HG03432 (cell line): ENCODE results near the gene UGT1A9.
"Not testable (repeated sequence)": the region's sequence is repeated elsewhere in the genome, so short reads cannot be mapped to it uniquely, and the experiment has no call there.

Experiments
- ATAC-seq: cut with Tn5 transposase; IDR thresholded peaks from one replicate; pipeline ENCODE4 v1.9.1; 2021; ENCODE audit warnings: mild to moderate bottlenecking, moderate library complexity; ENCODE audit not compliant: unreplicated experiment

The UGT1A9 gene

GRCh38 chr2:233708942-233709341 lies 37.2 kb downstream of the UGT1A9 start:
- no peak for ATAC-seq

DNA sequence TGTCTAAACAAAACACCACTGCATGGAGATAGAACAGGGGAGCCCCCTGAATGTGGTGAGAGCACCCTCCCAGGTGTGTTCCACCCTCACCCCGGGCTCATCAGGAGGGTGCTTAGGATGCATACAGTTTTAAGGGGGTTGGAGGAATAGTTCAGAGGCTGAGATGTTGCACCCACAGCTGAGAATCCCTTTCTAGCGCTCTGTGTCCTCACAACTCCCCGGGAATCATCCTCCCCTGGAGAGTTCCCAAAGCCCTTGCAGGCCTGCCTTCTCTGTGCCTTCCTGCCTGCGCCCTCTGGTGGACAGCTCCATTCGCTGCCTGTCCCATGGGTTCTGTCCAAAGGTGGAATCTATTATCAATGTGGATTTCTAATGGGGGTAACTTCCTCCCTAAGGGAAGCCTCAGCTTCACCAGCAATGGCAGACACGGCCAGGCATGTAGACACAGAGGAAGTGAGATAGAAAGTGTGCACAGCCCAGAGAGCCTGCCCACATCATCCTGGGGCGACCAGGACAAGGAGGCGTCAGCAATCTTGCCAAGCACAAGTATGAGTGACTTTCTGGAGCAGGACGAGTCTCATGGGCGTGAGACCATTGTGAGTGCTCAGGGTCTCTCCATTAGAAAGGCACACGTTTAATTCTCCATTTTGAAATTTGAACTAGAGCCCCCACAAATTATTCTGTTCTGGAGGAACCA lies 39.8 kb downstream of the UGT1A9 start:
- no peak for ATAC-seq

DNA sequence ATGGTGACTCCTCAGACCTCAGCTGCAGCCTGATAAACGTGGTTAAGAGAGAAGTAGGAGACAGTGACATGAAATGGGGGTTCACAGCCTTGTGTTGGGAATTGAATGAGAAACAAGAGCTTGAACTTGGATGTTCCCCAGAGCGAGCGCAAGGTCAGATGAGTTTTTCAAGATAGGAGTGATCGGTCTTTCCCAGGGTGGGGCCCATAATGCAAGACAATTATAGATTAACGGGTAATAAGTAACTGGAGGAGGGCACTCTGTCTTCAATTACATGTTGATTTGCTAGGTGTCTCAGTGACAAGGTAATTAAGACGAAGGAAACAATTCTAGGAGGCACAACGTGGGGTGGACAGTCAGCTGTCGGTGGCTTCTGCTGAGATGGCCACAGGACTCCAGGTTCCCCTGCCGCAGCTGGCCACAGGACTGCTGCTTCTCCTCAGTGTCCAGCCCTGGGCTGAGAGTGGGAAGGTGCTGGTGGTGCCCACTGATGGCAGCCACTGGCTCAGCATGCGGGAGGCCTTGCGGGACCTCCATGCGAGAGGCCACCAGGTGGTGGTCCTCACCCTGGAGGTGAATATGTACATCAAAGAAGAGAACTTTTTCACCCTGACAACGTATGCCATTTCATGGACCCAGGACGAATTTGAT lies 41.0 kb downstream of the UGT1A9 start, which contains the start of gene UGT1A5:
Gene UGT1A5 (plus strand): TSS at position 297 of the 651 bp plus-strand sequence. CDS start 85 bp downstream, at position 382.
- ATAC-seq = no peak

DNA sequence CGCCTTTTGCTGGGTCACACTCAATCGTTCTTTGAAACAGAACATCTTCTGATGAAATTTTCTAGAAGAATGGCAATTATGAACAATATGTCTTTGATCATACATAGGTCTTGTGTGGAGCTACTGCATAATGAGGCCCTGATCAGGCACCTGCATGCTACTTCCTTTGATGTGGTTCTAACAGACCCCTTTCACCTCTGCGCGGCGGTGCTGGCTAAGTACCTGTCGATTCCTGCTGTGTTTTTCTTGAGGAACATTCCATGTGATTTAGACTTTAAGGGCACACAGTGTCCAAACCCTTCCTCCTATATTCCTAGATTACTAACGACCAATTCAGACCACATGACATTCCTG lies 41.5 kb downstream of the UGT1A9 start:
- no peak for ATAC-seq

DNA sequence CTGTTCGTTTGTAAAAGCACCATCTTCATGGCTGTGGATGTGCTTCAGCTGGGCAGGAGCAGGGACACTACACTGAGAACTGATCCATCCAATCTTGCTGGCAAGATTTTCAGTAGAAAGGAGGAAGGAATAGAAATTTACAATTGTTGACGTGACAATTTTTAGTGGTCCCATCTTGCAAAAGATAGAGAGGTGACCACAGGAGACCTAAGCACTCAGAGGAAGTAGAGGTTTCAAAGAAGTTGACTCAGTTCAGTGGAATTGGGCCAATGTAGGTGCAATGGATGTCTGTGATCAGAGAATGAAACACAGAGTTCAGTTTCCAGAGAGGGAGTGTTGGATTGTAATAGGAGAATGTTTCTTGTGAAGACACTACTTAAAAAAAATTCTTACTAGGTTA lies 42.4 kb downstream of the UGT1A9 start:
- no peak for ATAC-seq

GRCh38 chr2:233718552-233718951 lies 46.9 kb downstream of the UGT1A9 start, which contains the start of gene UGT1A4:
TSS of gene UGT1A4 (plus strand) at chr2:233718736. CDS start at chr2:233718821, 85 bp downstream.
- no peak for ATAC-seq

DNA sequence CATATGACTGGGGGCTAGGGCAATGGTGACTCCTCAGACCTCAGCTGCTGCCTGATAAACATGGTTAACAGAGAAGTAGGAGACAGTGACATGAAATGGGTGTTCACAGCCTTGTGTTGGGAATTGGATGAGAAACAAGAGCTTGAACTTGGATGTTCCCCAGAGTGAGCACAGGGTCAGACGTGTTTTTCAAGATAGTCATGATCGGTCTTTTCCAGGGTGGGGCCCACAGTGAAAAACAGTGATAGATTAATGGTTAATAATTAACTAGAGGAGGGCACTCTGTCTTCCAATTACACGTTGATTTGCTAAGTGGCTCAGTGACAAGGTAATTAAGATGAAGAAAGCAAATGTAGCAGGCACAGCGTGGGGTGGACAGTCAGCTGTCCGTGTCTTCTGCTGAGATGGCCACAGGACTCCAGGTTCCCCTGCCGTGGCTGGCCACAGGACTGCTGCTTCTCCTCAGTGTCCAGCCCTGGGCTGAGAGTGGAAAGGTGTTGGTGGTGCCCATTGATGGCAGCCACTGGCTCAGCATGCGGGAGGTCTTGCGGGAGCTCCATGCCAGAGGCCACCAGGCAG lies 57.1 kb downstream of the UGT1A9 start, which contains the start of gene UGT1A3:
Gene UGT1A3 (plus strand): TSS at position 320 of the 579 bp plus-strand sequence. CDS start 85 bp downstream, at position 405.
- no peak for ATAC-seq

- ATAC-seq = not testable (repeated sequence)
These were observed 65.4 kb downstream of the UGT1A9 start for GRCh38 chr2:233736868-233737653.

DNA sequence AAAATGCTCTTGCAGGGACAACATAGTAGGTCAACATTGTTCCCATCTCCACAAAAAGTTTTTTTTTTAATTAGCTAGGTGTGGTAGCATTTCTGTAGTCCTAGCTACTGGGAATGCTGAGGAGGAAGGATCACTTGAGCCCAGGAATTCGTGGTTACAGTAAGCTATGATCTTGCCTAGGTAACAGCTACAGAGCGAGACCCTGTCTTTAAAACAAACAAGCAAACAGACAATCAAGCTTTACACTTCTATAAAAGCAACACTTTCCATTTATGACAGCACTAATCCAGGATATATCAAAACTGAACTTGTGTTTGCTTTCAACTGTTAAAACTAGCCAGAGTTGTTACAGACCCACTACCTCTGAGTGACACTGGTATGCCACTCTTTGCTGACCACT lies 69.2 kb downstream of the UGT1A9 start:
- no peak for ATAC-seq

DNA sequence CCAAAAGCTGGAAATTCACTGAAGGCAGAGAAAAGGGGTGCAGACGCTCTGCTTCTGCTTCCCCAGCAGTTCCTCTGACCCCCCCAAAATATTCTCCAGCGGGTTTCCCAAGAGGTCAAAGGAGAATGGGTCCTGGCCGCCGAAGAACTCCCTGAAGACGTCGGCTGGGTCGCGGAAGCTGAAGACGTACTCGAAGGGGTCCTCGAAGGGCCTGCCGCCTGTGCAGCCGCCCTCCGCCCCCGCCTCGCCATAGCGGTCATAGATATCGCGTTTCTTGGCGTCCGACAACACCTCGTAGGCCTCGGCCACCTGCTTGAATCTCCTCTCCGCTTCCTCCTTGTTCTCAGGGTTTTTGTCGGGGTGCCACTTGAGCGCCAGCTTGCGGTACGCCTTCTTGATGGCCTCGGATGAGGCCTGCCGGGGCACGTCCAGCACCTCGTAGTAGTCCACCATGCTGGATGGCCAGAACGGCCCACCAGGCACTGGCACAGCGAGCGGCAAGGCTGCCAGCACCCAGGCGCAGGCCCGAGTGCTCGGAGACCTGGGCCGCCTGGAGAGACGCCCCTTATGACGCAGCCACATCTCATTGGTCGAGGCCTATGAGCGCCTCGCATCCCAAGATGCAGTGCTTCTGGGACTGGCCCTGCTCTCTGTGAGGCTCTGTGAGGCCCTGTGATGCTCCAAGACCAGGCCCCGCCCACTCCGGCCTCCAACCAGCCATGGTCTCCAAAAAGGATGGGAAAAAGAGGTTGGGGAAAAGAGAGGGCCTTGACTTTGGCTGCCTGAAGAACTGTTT lies 72.0 kb downstream of the UGT1A9 start:
- no peak for ATAC-seq

GRCh38 chr2:233745073-233745755 lies 73.5 kb downstream of the UGT1A9 start:
- ATAC-seq = no peak

DNA sequence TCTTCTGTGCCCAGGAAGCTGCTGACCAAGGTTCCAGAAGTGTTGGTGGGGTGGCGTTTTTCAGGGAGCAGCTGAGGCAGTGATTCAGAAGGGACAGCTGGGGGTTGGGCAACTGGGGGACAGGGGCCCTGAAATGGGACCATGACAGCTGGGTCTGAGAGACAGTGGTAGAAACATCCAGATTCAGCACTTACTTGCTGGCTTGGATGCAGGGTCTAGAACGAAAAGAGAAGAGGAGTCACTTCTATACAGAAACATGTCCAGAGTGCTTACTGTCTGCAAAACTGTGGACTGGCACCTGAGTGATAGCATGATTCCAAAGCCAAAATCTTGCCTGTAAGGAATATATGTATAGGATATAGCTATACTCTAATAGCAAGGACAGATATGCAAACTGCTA lies 74.1 kb downstream of the UGT1A9 start:
- ATAC-seq = not testable (repeated sequence)

DNA sequence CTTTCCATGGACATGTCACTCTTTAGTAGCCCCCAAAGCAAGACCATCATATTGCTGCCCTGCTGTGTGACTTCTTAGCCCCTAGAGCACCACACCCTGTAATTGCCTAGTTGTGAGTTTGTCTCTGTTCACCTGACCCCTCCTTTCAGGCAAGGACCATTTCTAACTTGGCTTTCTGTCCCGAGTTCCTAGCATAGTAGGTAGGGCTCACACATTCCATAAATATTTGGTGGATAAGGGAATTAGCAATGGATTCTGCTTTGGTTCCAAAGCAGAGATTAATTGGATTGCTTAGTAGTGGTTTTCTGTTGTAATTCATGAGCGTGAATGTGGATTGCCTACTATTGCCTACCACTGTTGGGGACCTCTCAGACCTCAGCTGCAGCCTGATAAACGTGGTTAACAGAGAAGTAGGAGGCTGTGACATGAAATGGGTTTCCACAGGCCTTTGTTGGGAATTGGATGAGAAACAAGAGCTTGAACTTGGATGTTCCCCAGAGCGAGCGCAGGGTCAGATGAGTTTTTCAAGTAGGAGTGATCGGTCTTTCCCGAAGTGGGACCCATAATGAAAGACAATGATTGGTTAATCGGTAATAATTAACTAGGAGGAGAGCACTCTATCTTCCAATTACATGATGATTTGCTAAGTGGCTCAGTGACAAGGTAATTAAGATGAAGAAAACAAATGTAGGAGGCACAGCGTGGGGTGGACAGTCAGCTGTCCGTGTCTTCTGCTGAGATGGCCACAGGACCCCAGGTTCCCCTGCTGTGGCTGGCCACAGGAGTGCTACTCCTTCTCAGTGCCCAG lies 75.0 kb downstream of the UGT1A9 start:
- no peak for ATAC-seq

DNA sequence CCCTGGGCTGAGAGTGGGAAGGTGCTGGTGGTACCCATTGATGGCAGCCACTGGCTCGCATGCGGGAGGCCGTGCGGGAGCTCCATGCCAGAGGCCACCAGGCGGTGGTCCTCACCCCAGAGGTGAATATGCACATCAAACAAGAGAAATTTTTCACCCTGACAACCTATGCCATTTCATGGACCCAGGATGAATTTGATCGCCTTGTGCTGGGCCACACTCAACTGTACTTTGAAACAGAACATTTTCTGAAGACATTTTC lies 75.5 kb downstream of the UGT1A9 start:
- no peak for ATAC-seq

- ATAC-seq = not testable (repeated sequence)
These were observed 79.0 kb downstream of the UGT1A9 start for GRCh38 chr2:233750689-233751088.

DNA sequence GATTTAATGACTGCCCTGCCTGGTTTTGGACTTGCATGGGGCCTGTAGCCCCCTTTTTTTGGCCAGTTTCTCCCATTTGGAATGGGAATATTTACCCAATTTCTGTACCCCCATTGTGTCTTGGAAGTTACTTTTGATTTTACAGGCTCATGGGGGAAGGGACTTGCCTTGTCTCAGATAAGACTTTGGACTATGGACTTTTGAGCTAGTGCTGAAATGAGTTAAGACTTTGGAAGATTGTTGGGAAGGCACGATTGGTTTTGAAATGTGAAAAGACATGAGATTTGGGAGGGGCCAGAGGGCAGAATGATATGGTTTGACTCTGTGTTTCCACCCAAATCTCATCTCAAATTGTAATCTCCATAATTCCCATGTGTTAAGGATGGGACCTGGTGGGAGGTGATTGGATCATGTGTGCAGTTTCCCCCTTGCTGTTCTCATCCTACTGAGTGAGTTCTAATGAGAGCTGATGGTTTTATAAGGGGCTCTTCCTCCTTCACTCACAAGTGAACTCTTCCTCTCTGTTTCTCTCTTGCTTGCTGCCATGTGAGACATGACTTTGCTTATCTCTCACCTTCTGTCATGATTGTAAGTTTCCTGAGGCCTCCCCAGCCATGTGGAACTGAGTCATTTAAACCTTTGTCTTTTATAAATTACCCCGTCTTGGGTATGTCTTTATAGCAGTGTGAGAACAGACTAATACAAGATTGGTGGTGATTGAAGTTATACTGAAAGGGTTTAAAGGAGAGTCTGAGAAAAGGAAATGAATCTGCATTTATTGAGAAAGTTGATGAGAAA lies 79.7 kb downstream of the UGT1A9 start:
- not testable (repeated sequence) for ATAC-seq

GRCh38 chr2:233754872-233755611 lies 83.3 kb downstream of the UGT1A9 start:
- no peak for ATAC-seq
